Jurkat, Clone E6-1 (cell line): ENCODE measurements around the gene PLA2R1. TPM values are rescaled to one million over a fixed set of nuclear protein-coding genes. Genes with fewer than 3 reads are reported as not detected.

Experiments used
- DNase-seq: peaks from one replicate; pipeline ENCODE4 v3.0.0-alpha.2; 2011; ENCODE audit warnings: low read depth, low spot score
- H3K4me3 ChIP-seq: 2 replicates; pipeline ENCODE4 v1.5.1; 2011; ENCODE audit warnings: mild to moderate bottlenecking, low read length, control low read depth, moderate library complexity
- polyA plus RNA-seq: library from polyadenylated mRNA; unstranded; fragments of >200 nt; gene quantifications from one replicate; pipeline ENCODE4 v1.2.1, GENCODE V29; 2012; ENCODE audit warnings: missing spikeins; ENCODE audit not compliant: insufficient read length, insufficient read depth

Gene PLA2R1
- not detected for polyA plus RNA-seq

GRCh38 chr2:160062292-160063005 lies at the start of gene PLA2R1:
Gene PLA2R1 (minus strand): TSS chr2:160062615. CDS start chr2:160062403, 212 bp downstream.
- no peak for DNase-seq
- H3K4me3 ChIP-seq = no peak within 1 kb of the TSS

- no peak for DNase-seq
- no peak overlapping the region for H3K4me3 ChIP-seq
These were observed 48.3 kb upstream of the PLA2R1 start for GRCh38 chr2:160110674-160111239.

- no peak overlapping the region for H3K4me3 ChIP-seq
- DNase-seq = peak; percentile 74
These were observed 47.7 kb upstream of the PLA2R1 start for GRCh38 chr2:160109939-160110673.

- no peak overlapping the region for H3K4me3 ChIP-seq
- no peak for DNase-seq
These were observed 46.8 kb upstream of the PLA2R1 start for GRCh38 chr2:160109243-160109642.

GRCh38 chr2:160108646-160109045 lies 46.2 kb upstream of the PLA2R1 start:
- no peak overlapping the region for H3K4me3 ChIP-seq
- DNase-seq = no peak

GRCh38 chr2:160105366-160105765 lies 43.0 kb upstream of the PLA2R1 start:
- no peak overlapping the region for H3K4me3 ChIP-seq
- DNase-seq = no peak

GRCh38 chr2:160104115-160104514 lies 41.7 kb upstream of the PLA2R1 start:
- no peak for DNase-seq

GRCh38 chr2:160097326-160097725 lies 34.9 kb upstream of the PLA2R1 start:
- no peak for DNase-seq
- no peak overlapping the region for H3K4me3 ChIP-seq

More at GRCh38 chr2:160104115-160104514, 41.7 kb upstream of the PLA2R1 start:
- no peak overlapping the region for H3K4me3 ChIP-seq

- H3K4me3 ChIP-seq = no peak overlapping the region
- DNase-seq = no peak
These were observed 34.0 kb upstream of the PLA2R1 start for GRCh38 chr2:160096409-160096808.

GRCh38 chr2:160092445-160092844 lies 30.0 kb upstream of the PLA2R1 start:
- no peak overlapping the region for H3K4me3 ChIP-seq
- no peak for DNase-seq

- no peak for DNase-seq
- H3K4me3 ChIP-seq = no peak overlapping the region
These were observed 29.0 kb upstream of the PLA2R1 start for GRCh38 chr2:160091381-160091780.

- no peak overlapping the region for H3K4me3 ChIP-seq
- DNase-seq = peak; percentile 14
These were observed 25.7 kb upstream of the PLA2R1 start for GRCh38 chr2:160087854-160088745.

- H3K4me3 ChIP-seq = no peak overlapping the region
- DNase-seq = no peak
These were observed 23.2 kb upstream of the PLA2R1 start for GRCh38 chr2:160085662-160086061.

- DNase-seq = no peak
- no peak overlapping the region for H3K4me3 ChIP-seq
These were observed 15.7 kb upstream of the PLA2R1 start for GRCh38 chr2:160077912-160078810.

GRCh38 chr2:160076914-160077313 lies 14.5 kb upstream of the PLA2R1 start:
- peak; percentile 61 for DNase-seq
- no peak overlapping the region for H3K4me3 ChIP-seq

- DNase-seq = no peak
- no peak overlapping the region for H3K4me3 ChIP-seq
These were observed 13.8 kb upstream of the PLA2R1 start for GRCh38 chr2:160076241-160076640.

GRCh38 chr2:160075171-160075570 lies 12.8 kb upstream of the PLA2R1 start:
- no peak for DNase-seq
- H3K4me3 ChIP-seq = no peak overlapping the region

GRCh38 chr2:160073284-160073888 lies 11.0 kb upstream of the PLA2R1 start:
- DNase-seq = no peak
- H3K4me3 ChIP-seq = no peak overlapping the region
